A673 (cell line): ENCODE results near the gene MAPRE3. TPM values are rescaled to one million over a fixed set of nuclear protein-coding genes. Genes with fewer than 3 reads are reported as not detected.
A peak's percentile ranks its signal among the peaks of the same experiment; 100 is the strongest.

ENCODE experiments used
- BruUV-seq: library from RNA; stranded (reverse); fragments of 400-500 nt; replicated peaks from 2 replicates; lab custom pipeline; 2021; lab: Mats Ljungman, UMichigan
- CTCF ChIA-PET: fragments of 300-600 bp; sonication (Branson Sonifier 250); formaldehyde crosslinking; loops from one replicate; lab custom pipeline; 2022; ENCODE audit warnings: antibody characterized with exemption; lab: Charles Lee
- POLR2A ChIA-PET: fragments of 300-600 bp; sonication (Branson Sonifier 250); formaldehyde crosslinking; loops from one replicate; lab custom pipeline; 2022; ENCODE audit warnings: antibody characterized with exemption; ENCODE audit not compliant: low non-redundant PET; lab: Charles Lee
- DNase-seq: peaks from one replicate; pipeline ENCODE4 v3.0.0-alpha.2; 2015; ENCODE audit warnings: low spot score
- H3K27ac ChIP-seq: fragments of 200-600 bp; sonication (generic); 2 replicates; pipeline ENCODE4 v1.5.1; 2016; ENCODE audit warnings: mixed run types, low read depth, mild to moderate bottlenecking, mixed read lengths, antibody characterized with exemption, low read length; ENCODE audit not compliant: poor library complexity, severe bottlenecking
- H3K27me3 ChIP-seq: fragments of 200-600 bp; sonication (generic); replicated peaks from 2 replicates; pipeline ENCODE4 v1.6.1; 2017; ENCODE audit warnings: mixed run types, low read depth, mild to moderate bottlenecking, mixed read lengths, antibody characterized with exemption, low read length; ENCODE audit not compliant: insufficient read depth, poor library complexity
- H3K36me3 ChIP-seq: fragments of 200-600 bp; sonication (generic); 2 replicates; pipeline ENCODE4 v1.6.1; 2016; ENCODE audit warnings: mixed run types, mild to moderate bottlenecking, mixed read lengths, antibody characterized with exemption, low read length; ENCODE audit not compliant: insufficient read depth, poor library complexity, severe bottlenecking
- H3K4me1 ChIP-seq: fragments of 200-600 bp; sonication (generic); 2 replicates; pipeline ENCODE4 v1.6.1; 2017; ENCODE audit warnings: mixed run types, mild to moderate bottlenecking, mixed read lengths, antibody characterized with exemption, low read length; ENCODE audit not compliant: insufficient read depth, poor library complexity, severe bottlenecking
- H3K4me3 ChIP-seq: fragments of 200-600 bp; sonication (generic); 2 replicates; pipeline ENCODE4 v1.5.1; 2016; ENCODE audit warnings: low read depth, mixed run types, mild to moderate bottlenecking, mixed read lengths, low read length; ENCODE audit not compliant: poor library complexity, severe bottlenecking
- H3K9me3 ChIP-seq: fragments of 200-600 bp; sonication (generic); 2 replicates; pipeline ENCODE4 v1.6.1; 2016; ENCODE audit warnings: mixed run types, low read depth, mild to moderate bottlenecking, mixed read lengths, antibody characterized with exemption, low read length; ENCODE audit not compliant: poor library complexity, severe bottlenecking
- CTCF ChIP-seq: fragments of 300-800, 200-600 bp; sonication (generic); conservative IDR thresholded peaks from 2 replicates; pipeline ENCODE4 v1.5.1; 2017; ENCODE audit warnings: low read depth, mild to moderate bottlenecking, antibody characterized with exemption, low read length, moderate library complexity, mixed read lengths
- EZH2 ChIP-seq: fragments of 200-600 bp; sonication (generic); IDR thresholded peaks from 2 replicates; pipeline ENCODE4 v1.6.1; 2017; ENCODE audit warnings: borderline replicate concordance, low read depth, mild to moderate bottlenecking, mixed read lengths, antibody characterized with exemption, low read length; ENCODE audit not compliant: poor library complexity, severe bottlenecking
- intact Hi-C: fragments of 100-400 bp; cut with micrococcal nuclease; formaldehyde crosslinking; loops from one replicate; pipeline ENCODE4 v1.10.0; 2022; ENCODE audit not compliant: unreplicated experiment
- total RNA-seq: library from RNA; stranded (reverse); gene quantifications from 2 replicates; pipeline ENCODE4 v1.2.3, GENCODE V29; 2021

The MAPRE3 gene
- total RNA-seq, 1 experiment from 2014 or later = 8.4 TPM

GRCh38 chr2:27067385-27067784, 96.9 kb downstream of the MAPRE3 start:
- Histone ChIP-seq H3K4me1 (peaks cover 16% of the 10 kb centered on the region), H3K4me3 (no peak overlapping the region), H3K9me3 (no peaks in the 10 kb centered on the region), H3K36me3 (peaks cover 21% of the 10 kb centered on the region), H3K27me3 (no peaks in the 10 kb centered on the region), H3K27ac (no peak overlapping the region)
- POLR2A ChIA-PET = interaction anchor here (0.6 kb wide), 2 partner anchors 17 to 500 kb away, joined by 3 to 5 read pairs; no protein-coding TSS in a partner anchor
- no TSS peak for BruUV-seq
- CTCF ChIA-PET = no interaction called here
- DNase-seq = no peak
- TF ChIP-seq CTCF (no peak), EZH2 (no peak)
- intact Hi-C loops = no loop called here

- CTCF ChIA-PET = interaction anchor here (0.5 kb wide), 1 partner anchor 53 kb away, joined by 5 read pairs; no protein-coding TSS in a partner anchor
- POLR2A ChIA-PET = no interaction called here
Measured at GRCh38 chr2:27069436-27069835, 99.0 kb downstream of the MAPRE3 start.

GRCh38 chr2:27069961-27070618, 99.7 kb downstream of the MAPRE3 start:
- DNase-seq = no peak
- Histone ChIP-seq H3K27ac (peak overlapping the region; percentile 14), H3K4me3 (peak overlapping the region; percentile 99), H3K27me3 (no peaks in the 10 kb centered on the region), H3K9me3 (no peaks in the 10 kb centered on the region), H3K36me3 (peaks cover 21% of the 10 kb centered on the region), H3K4me1 (peaks cover 36% of the 10 kb centered on the region)
- intact Hi-C loops = no loop called here
- TF ChIP-seq CTCF = no peak
- no peak for TF ChIP-seq EZH2
- no TSS peak for BruUV-seq
- POLR2A ChIA-PET = no interaction called here
- CTCF ChIA-PET = no interaction called here

More at GRCh38 chr2:27069436-27069835, 99.0 kb downstream of the MAPRE3 start:
- DNase-seq = no peak
- intact Hi-C loops = no loop called here
- TF ChIP-seq CTCF = no peak
- no peak for TF ChIP-seq EZH2
- H3K27ac ChIP-seq = peak overlapping the region; percentile 14
- peaks cover 21% of the 10 kb centered on the region for H3K36me3 ChIP-seq
- peaks cover 30% of the 10 kb centered on the region for H3K4me1 ChIP-seq
- no peaks in the 10 kb centered on the region for H3K27me3 ChIP-seq
- H3K4me3 ChIP-seq = no peak overlapping the region
- BruUV-seq = no TSS peak
- no peaks in the 10 kb centered on the region for H3K9me3 ChIP-seq
